K562 (cell line): ENCODE data around the gene ACHE. TPM values are rescaled to one million over a fixed set of nuclear protein-coding genes. Genes with fewer than 3 reads are reported as not detected.

ENCODE experiments used
- ATF1 ChIP-seq, 2 experiments: fragments of 450-650 bp in 1 of 2; IDR thresholded peaks; 2 replicates each; pipeline ENCODE4 v1.6.1; 2016; ENCODE audit warnings: missing compliant biosample characterization in 1 of 2, missing genetic modification characterization in 1 of 2
- BACH1 ChIP-seq: fragments of 200-800 bp; sonication (Bioruptor generic); IDR thresholded peaks from 2 replicates; pipeline ENCODE4 v1.6.1; 2016; ENCODE audit warnings: missing genetic modification characterization, missing compliant biosample characterization
- CREM ChIP-seq: IDR thresholded peaks from 2 replicates; pipeline ENCODE4 v1.6.1; 2014; ENCODE audit warnings: antibody characterized with exemption, low read depth
- ETS2 ChIP-seq: IDR thresholded peaks from 2 replicates; pipeline ENCODE4 v1.6.1; 2016; ENCODE audit warnings: borderline replicate concordance, missing genetic modification characterization, mild to moderate bottlenecking, moderate library complexity, missing compliant biosample characterization; ENCODE audit not compliant: poor library complexity, severe bottlenecking
- KDM2B ChIP-seq: fragments of 250-450 bp; sonication (Bioruptor Pico); IDR thresholded peaks from 2 replicates; pipeline ENCODE4 v1.8.0; 2021; ENCODE audit warnings: mild to moderate bottlenecking, moderate library complexity
- KHSRP ChIP-seq: fragments of 450-650 bp; IDR thresholded peaks from 2 replicates; pipeline ENCODE4 v1.6.1; 2017
- MAZ ChIP-seq, 2 experiments: fragments of 450-650 bp in 1 of 2; sonication (generic) in 1 of 2; formaldehyde crosslinking; IDR thresholded peaks in 1 of 2; conservative IDR thresholded peaks in 1 of 2; 2 replicates each; pipeline versions ENCODE4 v1.4.0 to v1.5.0; 2020; ENCODE audit warnings: mild to moderate bottlenecking in 1 of 2, missing genetic modification reagents in 1 of 2
- NCOA4 ChIP-seq: fragments of 450-650 bp; IDR thresholded peaks from 2 replicates; pipeline ENCODE4 v1.6.1; 2018; ENCODE audit warnings: mild to moderate bottlenecking; ENCODE audit not compliant: partially characterized antibody
- PRPF4 ChIP-seq: fragments of 200-400 bp; formaldehyde crosslinking; IDR thresholded peaks from one replicate; pipeline ENCODE4 v1.6.1; 2017; ENCODE audit warnings: low read length, low read depth, mild to moderate bottlenecking; ENCODE audit not compliant: insufficient read depth, poor library complexity, severe bottlenecking
- RBBP5 ChIP-seq: fragments of 200-600 bp; sonication (generic); IDR thresholded peaks from 2 replicates; pipeline ENCODE4 v1.6.1; 2012; ENCODE audit warnings: borderline replicate concordance, mild to moderate bottlenecking, low read length, control low read depth, inconsistent platforms; ENCODE audit not compliant: insufficient read depth, poor library complexity, severe bottlenecking
- RNF219 ChIP-seq: fragments of 250-450 bp; sonication (Bioruptor Pico); IDR thresholded peaks from 2 replicates; pipeline ENCODE4 v1.5.0; 2022; ENCODE audit warnings: mild to moderate bottlenecking
- TSC22D4 ChIP-seq: fragments of 450-650 bp; IDR thresholded peaks from 2 replicates; pipeline ENCODE4 v1.6.1; 2016; ENCODE audit warnings: missing genetic modification characterization, missing biosample characterization, control low read depth
- ZBTB8A ChIP-seq: fragments of 450-650 bp; IDR thresholded peaks from 2 replicates; pipeline ENCODE4 v1.6.1; 2018; ENCODE audit warnings: mild to moderate bottlenecking, moderate library complexity; ENCODE audit not compliant: partially characterized antibody
- ZNF12 ChIP-seq: sonication (generic); formaldehyde crosslinking; IDR thresholded peaks from 2 replicates; pipeline ENCODE4 v1.4.0; 2020; ENCODE audit warnings: mild to moderate bottlenecking, missing genetic modification reagents
- ZNF436 ChIP-seq: fragments of 250-450, 450-650 bp; sonication (Bioruptor Pico); formaldehyde crosslinking; IDR thresholded peaks from 2 replicates; pipeline ENCODE4 v1.7.0; 2020; ENCODE audit warnings: mild to moderate bottlenecking
- ZNF518B ChIP-seq: fragments of 250-450 bp; sonication (Bioruptor Pico); IDR thresholded peaks from 2 replicates; pipeline ENCODE4 v1.5.0; 2021; ENCODE audit warnings: mild to moderate bottlenecking, moderate library complexity
- ZNF766 ChIP-seq: fragments of 200-800 bp; sonication (Bioruptor generic); conservative IDR thresholded peaks from 2 replicates; pipeline ENCODE4 v1.6.1; 2016; ENCODE audit warnings: missing genetic modification characterization, missing compliant biosample characterization
- polyA plus RNA-seq, 8 experiments: library from polyadenylated mRNA; depleted of rRNA in 4 of 8; stranded (reverse) in 5 of 8; unstranded in 3 of 8; fragments of >200 nt; fragmentation: Nextera tagmentation in 2 of 8; fragmentation: Illumina TruSeq in 1 of 8; extraction: Ambion mirVana in 2 of 8; extraction: Trizol in 1 of 8; gene quantifications; 2 replicates each; pipeline versions ENCODE4 v1.2.1 to v1.2.3, GENCODE V29; 2011 to 2014; ENCODE audit warnings: inconsistent platforms in 1 of 8, missing spikeins in 1 of 8
- total RNA-seq, 7 experiments: library from RNA; depleted of rRNA in 6 of 7; stranded (reverse); fragments of >200 nt in 6 of 7; fragmentation: Illumina TruSeq in 2 of 7; extraction: Trizol in 2 of 7; gene quantifications; 2 replicates each; pipeline versions ENCODE4 v1.2.1 to v1.2.3, GENCODE V29; 2011 to 2021; ENCODE audit warnings: low replicate concordance in 1 of 7
- TF ChIP-seq, protein P1 (sequence below): sonication (generic); formaldehyde crosslinking; IDR thresholded peaks from 2 replicates; pipeline ENCODE4 v1.5.0; 2020; ENCODE audit warnings: missing genetic modification reagents
- TF ChIP-seq, protein P2 (sequence below): sonication (generic); formaldehyde crosslinking; IDR thresholded peaks from 2 replicates; pipeline ENCODE4 v1.8.0; 2022; ENCODE audit warnings: mild to moderate bottlenecking, missing genetic modification reagents

Gene ACHE
- total and polyA plus RNA-seq, 9 of the 15 experiments (the other 6 are each of a cell fraction or from before 2014, with no cell fraction given): 0.04 to 8.8 (median 1.9) TPM

DNA sequence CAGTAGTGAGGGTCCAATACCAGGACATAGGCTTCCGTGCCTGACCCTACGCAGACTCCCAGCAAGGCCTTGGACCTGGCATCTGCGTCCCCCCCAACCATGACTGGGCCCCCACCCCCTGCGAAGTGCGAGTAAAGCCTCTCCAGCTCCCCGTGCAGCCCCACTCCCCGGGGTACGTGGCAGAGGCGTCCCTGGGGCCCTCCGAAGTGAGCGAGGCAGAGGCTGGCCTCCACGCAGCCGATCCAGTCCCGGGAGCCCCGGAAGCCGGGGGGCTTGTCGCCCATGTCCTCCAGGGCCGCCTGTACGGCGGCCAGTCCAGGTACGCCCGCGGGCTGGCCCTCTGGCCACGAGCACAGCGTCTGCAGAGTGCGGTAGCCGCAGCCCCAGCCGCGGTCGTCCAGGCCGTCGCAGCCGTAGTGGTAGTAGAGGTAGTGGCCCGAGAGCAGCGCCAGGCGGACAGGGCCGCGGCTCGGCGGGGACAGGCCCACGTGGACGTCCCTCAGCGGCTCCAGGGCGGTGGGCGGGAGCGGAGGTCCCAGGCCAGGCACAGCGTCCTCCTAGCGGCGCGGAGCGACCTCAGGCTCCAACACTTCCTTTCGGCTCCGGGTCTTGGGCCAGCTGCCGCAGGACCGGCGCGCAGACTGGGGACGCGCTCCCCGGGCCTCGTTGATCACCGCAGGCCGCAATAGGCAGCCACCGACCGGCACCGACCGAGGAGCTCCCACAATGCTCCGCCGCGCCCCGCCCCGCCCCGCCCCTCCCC is 6.5 kb downstream of the ACHE start, which contains the start of gene UFSP1 (continued):
- peak; percentile 38 for TF ChIP-seq PRPF4
- TF ChIP-seq ZNF518B (CRISPR knock-in tag): no peak
- TF ChIP-seq, protein P1, sequence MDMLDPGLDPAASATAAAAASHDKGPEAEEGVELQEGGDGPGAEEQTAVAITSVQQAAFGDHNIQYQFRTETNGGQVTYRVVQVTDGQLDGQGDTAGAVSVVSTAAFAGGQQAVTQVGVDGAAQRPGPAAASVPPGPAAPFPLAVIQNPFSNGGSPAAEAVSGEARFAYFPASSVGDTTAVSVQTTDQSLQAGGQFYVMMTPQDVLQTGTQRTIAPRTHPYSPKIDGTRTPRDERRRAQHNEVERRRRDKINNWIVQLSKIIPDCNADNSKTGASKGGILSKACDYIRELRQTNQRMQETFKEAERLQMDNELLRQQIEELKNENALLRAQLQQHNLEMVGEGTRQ (CRISPR knock-in tag): peak; percentile 56; the same call in 1 of the 2 replicates
- no peak for TF ChIP-seq KHSRP
- no peak for TF ChIP-seq BACH1
- peak; percentile 85 for TF ChIP-seq RBBP5
- TF ChIP-seq ATF1 (CRISPR knock-in tag; IDR thresholded peaks at IDR 0.05): no peak
- peak; percentile 62 for TF ChIP-seq ATF1 (tag; IDR thresholded peaks at IDR 0.05)
- TF ChIP-seq ZNF12 (CRISPR knock-in tag): peak; percentile 77; the same call in 1 of the 2 replicates
- peak; percentile 53 for TF ChIP-seq CREM
- TF ChIP-seq RNF219 (CRISPR knock-in tag): no peak
- TF ChIP-seq, protein P2, sequence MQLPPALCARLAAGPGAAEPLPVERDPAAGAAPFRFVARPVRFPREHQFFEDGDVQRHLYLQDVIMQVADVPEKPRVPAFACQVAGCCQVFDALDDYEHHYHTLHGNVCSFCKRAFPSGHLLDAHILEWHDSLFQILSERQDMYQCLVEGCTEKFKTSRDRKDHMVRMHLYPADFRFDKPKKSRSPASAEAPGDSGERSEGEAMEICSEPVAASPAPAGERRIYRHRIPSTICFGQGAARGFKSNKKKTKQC: peak; percentile 43; the same call in 1 of the 2 replicates
- TF ChIP-seq MAZ (CRISPR knock-in tag; conservative IDR thresholded peaks at IDR 0.05 in 1 of 2, IDR thresholded peaks at IDR 0.05 in 1 of 2): peak; percentile 48 to 67; a peak in 2 of 4 replicates
- no peak for TF ChIP-seq NCOA4
- TF ChIP-seq KDM2B (CRISPR knock-in tag): peak; percentile 69; the same call in 1 of the 2 replicates
- no peak; the same call in 1 of the 2 replicates for TF ChIP-seq ZNF766 (CRISPR knock-in tag)
- TF ChIP-seq ETS2 (tag): no peak
- no peak for TF ChIP-seq TSC22D4 (tag)
- TF ChIP-seq ZNF436 (CRISPR knock-in tag): no peak; the same call in 1 of the 2 replicates
- TF ChIP-seq ZBTB8A: no peak
